ENCODE results near the gene CIT.

GRCh38 chr12:119705182-119705581 lies 171.9 kb downstream of the CIT start:
- TF ChIP-seq CTCF (IDR thresholded peaks at IDR 0.05) (no peak), ZFX (IDR thresholded peaks at IDR 0.05; ENCODE audit: borderline replicate concordance) (no peak)

Data from 22Rv1 (cell line).